Measurements from ENCODE around the gene CPOX.

The CPOX gene

GRCh38 chr3:98596541-98597500 lies 3.4 kb upstream of the CPOX start:
- no peak for DNase-seq (ENCODE audit: low read depth)
- no peak overlapping the region for H3K4me3 ChIP-seq (ENCODE audit: low read depth, low read length)

- DNase-seq (ENCODE audit: low read depth): no peak
Measured at GRCh38 chr3:98596087-98596486, 2.7 kb upstream of the CPOX start.

GRCh38 chr3:98594628-98595324 lies 1.4 kb upstream of the CPOX start:
- no peak overlapping the region for H3K4me3 ChIP-seq (ENCODE audit: low read depth, low read length)
- no peak for DNase-seq (ENCODE audit: low read depth)

More at GRCh38 chr3:98596087-98596486, 2.7 kb upstream of the CPOX start:
- no peak overlapping the region for H3K4me3 ChIP-seq (ENCODE audit: low read depth, low read length)

GRCh38 chr3:98592345-98592935 lies 971 bp downstream of the CPOX start:
- DNase-seq (ENCODE audit: low read depth): no peak
- H3K4me3 ChIP-seq (ENCODE audit: low read depth, low read length): peak overlapping the region; percentile 81

- no peak overlapping the region for H3K4me3 ChIP-seq (ENCODE audit: low read depth, low read length)
- no peak for DNase-seq (ENCODE audit: low read depth)
Measured at GRCh38 chr3:98589331-98590036, 3.9 kb downstream of the CPOX start.

GRCh38 chr3:98588065-98588464 lies 5.3 kb downstream of the CPOX start:
- no peak for DNase-seq (ENCODE audit: low read depth)
- H3K4me3 ChIP-seq (ENCODE audit: low read depth, low read length): no peak overlapping the region

- DNase-seq (ENCODE audit: low read depth): no peak
- no peak overlapping the region for H3K4me3 ChIP-seq (ENCODE audit: low read depth, low read length)
Measured at GRCh38 chr3:98587654-98588053, 5.8 kb downstream of the CPOX start.

GRCh38 chr3:98584547-98584946 lies 8.9 kb downstream of the CPOX start:
- DNase-seq (ENCODE audit: low read depth): no peak
- no peak overlapping the region for H3K4me3 ChIP-seq (ENCODE audit: low read depth, low read length)

- no peak for DNase-seq (ENCODE audit: low read depth)
- no peak overlapping the region for H3K4me3 ChIP-seq (ENCODE audit: low read depth, low read length)
Measured at GRCh38 chr3:98583766-98584165, 9.6 kb downstream of the CPOX start.

- DNase-seq (ENCODE audit: low read depth): no peak
Measured at GRCh38 chr3:98582042-98582441, 11.4 kb downstream of the CPOX start.

GRCh38 chr3:98581474-98581873 lies 11.9 kb downstream of the CPOX start:
- DNase-seq (ENCODE audit: low read depth): no peak
- H3K4me3 ChIP-seq (ENCODE audit: low read depth, low read length): no peak overlapping the region

More at GRCh38 chr3:98582042-98582441, 11.4 kb downstream of the CPOX start:
- no peak overlapping the region for H3K4me3 ChIP-seq (ENCODE audit: low read depth, low read length)

GRCh38 chr3:98580401-98581386 lies 12.7 kb downstream of the CPOX start:
- DNase-seq (ENCODE audit: low read depth): no peak
- no peak overlapping the region for H3K4me3 ChIP-seq (ENCODE audit: low read depth, low read length)

GRCh38 chr3:98577178-98577895 lies 16.1 kb downstream of the CPOX start:
- no peak overlapping the region for H3K4me3 ChIP-seq (ENCODE audit: low read depth, low read length)
- peak; percentile 43 for DNase-seq (ENCODE audit: low read depth)

GRCh38 chr3:98574132-98574531 lies 19.3 kb downstream of the CPOX start:
- no peak for DNase-seq (ENCODE audit: low read depth)

GRCh38 chr3:98573181-98573728 lies 20.2 kb downstream of the CPOX start:
- DNase-seq (ENCODE audit: low read depth): no peak
- H3K4me3 ChIP-seq (ENCODE audit: low read depth, low read length): no peak overlapping the region

More at GRCh38 chr3:98574132-98574531, 19.3 kb downstream of the CPOX start:
- H3K4me3 ChIP-seq (ENCODE audit: low read depth, low read length): no peak overlapping the region

- DNase-seq (ENCODE audit: low read depth): no peak
- H3K4me3 ChIP-seq (ENCODE audit: low read depth, low read length): no peak overlapping the region
Measured at GRCh38 chr3:98568402-98568801, 25.0 kb downstream of the CPOX start.

GRCh38 chr3:98567666-98568270 lies 25.6 kb downstream of the CPOX start:
- no peak for DNase-seq (ENCODE audit: low read depth)
- H3K4me3 ChIP-seq (ENCODE audit: low read depth, low read length): no peak overlapping the region
